T-helper 17 cell (primary cell): ENCODE results near the gene PCCB. TPM values are rescaled to one million over a fixed set of nuclear protein-coding genes. Genes with fewer than 3 reads are reported as not detected.
"Not testable (repeated sequence)": the region's sequence is repeated elsewhere in the genome, so short reads cannot be mapped to it uniquely, and the experiment has no call there.

Source experiments
- ATAC-seq: fragments of 150-1000 bp; cut with Tn5 transposase; 2 replicates; pipeline ENCODE4 v1.10.0; 2021; ENCODE audit warnings: mild to moderate bottlenecking, moderate library complexity
- DNase-seq, 3 donors: peaks; one replicate each; pipeline versions ENCODE4 v3.0.0 to v3.0.0-alpha.2; 2020 to 2021
- H3K9me3 ChIP-seq: one replicate; pipeline ENCODE4 v1.7.0; 2013; ENCODE audit warnings: low read length, mild to moderate bottlenecking; ENCODE audit not compliant: control insufficient read depth, poor library complexity, severe bottlenecking
- H3K27ac Mint-ChIP-seq: one replicate; pipeline ENCODE4 v1.8.0; 2022; ENCODE audit warnings: mild to moderate bottlenecking, moderate library complexity, mixed read lengths
- H3K27me3 Mint-ChIP-seq: one replicate; pipeline ENCODE4 v1.8.0; 2022; ENCODE audit warnings: mixed read lengths
- H3K36me3 Mint-ChIP-seq: one replicate; pipeline ENCODE4 v1.8.0; 2022; ENCODE audit warnings: low read depth, mixed read lengths
- H3K4me1 Mint-ChIP-seq: one replicate; pipeline ENCODE4 v1.8.0; 2022; ENCODE audit warnings: mild to moderate bottlenecking, mixed read lengths
- H3K4me3 Mint-ChIP-seq: one replicate; pipeline ENCODE4 v1.8.0; 2022; ENCODE audit warnings: mild to moderate bottlenecking, moderate library complexity, mixed read lengths
- total RNA-seq, 4 donors: library from RNA in 2 of 4; stranded (reverse) in 2 of 4; gene quantifications; one replicate each; pipeline ENCODE4 v1.2.3 and lab custom pipeline; 2022 to 2026

PCCB gene
- total RNA-seq (10 to 100 TPM; 13.0 to 13.3 TPM), total RNA-seq (lab: John Stamatoyannopoulos, UW) (13.6 to 19.1 reads per million in 2 donors)

DNA sequence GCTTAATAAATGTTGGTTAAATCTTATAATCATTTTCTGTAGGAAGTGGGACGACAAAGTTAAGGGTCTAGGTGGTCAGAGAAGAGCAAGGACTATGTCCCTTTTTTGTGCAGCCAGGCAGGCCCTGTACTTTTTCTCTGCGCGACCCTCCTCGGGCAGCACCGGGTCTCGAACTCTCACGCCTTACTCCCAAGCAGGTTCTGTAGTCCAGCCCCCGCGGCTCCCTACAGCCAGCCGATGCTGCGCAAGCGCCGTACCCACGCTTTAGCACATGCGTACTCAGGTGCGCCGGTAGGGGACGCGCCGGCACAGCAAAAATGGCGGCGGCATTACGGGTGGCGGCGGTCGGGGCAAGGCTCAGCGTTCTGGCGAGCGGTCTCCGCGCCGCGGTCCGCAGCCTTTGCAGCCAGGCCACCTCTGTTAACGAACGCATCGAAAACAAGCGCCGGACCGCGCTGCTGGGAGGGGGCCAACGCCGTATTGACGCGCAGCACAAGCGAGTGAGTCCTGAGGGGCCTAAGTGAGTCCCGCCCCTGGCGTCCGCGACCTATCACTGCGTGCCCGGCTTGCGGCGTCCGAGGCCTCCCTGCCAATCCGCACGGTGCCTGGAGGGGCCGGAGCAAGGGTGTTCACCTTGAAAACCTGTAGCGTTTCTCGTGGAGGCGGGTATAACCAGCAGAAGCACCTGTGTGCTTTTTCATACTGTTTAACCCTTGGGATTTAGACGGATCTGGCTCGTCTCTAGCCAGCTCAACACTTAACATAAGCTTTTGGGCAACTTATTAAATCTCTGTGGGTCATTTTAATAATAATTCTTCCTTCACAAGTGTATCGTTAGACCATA is at the start of gene PCCB:
PCCB (plus strand) TSS at position 282 of the 844 bp plus-strand sequence; CDS start at position 318, 36 bp downstream.
- H3K9me3 ChIP-seq: no peaks in the 10 kb centered on the region
- Mint-ChIP-seq H3K27ac (peak within 1 kb of the TSS; percentile 96), H3K36me3 (peaks cover 2% of the 10 kb centered on the region), H3K4me3 (peak within 1 kb of the TSS; percentile 88), H3K4me1 (peaks cover 17% of the 10 kb centered on the region), H3K27me3 (no peaks in the 10 kb centered on the region)
- peak; percentile 85 for DNase-seq
- ATAC-seq: peak; percentile 98

- no peak for DNase-seq
- H3K9me3 ChIP-seq: no peaks in the 10 kb centered on the region
- Mint-ChIP-seq H3K36me3 (peaks cover 7% of the 10 kb centered on the region), H3K4me3 (no peak overlapping the region), H3K27ac (peak overlapping the region; percentile 79), H3K4me1 (no peaks in the 10 kb centered on the region), H3K27me3 (peaks cover 38% of the 10 kb centered on the region)
- ATAC-seq: no peak
Observed at GRCh38 chr3:136207489-136208115, 42.5 kb upstream of the PCCB start.

DNA sequence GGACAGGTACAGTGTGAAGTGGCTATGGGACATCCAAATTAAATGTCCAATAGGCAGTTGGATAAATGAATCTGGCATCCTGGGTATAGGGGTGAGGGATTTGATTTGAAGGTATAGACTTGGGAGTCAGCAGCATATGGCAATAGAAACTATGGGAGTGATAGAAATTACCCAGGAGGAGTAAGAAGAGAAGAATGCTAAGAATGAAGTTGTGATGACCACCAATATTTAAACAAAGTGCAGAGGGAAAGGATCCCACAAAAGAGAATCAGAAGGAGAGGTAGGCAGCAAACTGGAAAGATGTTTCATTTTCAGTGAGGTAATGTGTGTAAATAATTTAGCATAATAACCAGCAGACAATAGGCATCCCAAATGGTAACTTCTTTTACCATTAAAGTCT is 40.2 kb upstream of the PCCB start:
- H3K27me3 Mint-ChIP-seq: peaks cover 38% of the 10 kb centered on the region
- no peak for DNase-seq

GRCh38 chr3:136211547-136211946 is 38.6 kb upstream of the PCCB start:
- no peaks in the 10 kb centered on the region for H3K9me3 ChIP-seq
- ATAC-seq (no peak), DNase-seq (no peak)
- Mint-ChIP-seq H3K4me3 (no peak overlapping the region), H3K36me3 (peaks cover 5% of the 10 kb centered on the region), H3K27me3 (peaks cover 28% of the 10 kb centered on the region), H3K27ac (no peak overlapping the region), H3K4me1 (no peaks in the 10 kb centered on the region)

More for the DNA sequence above, 40.2 kb upstream of the PCCB start:
- H3K9me3 ChIP-seq: no peaks in the 10 kb centered on the region
- no peak overlapping the region for H3K4me3 Mint-ChIP-seq
- H3K27ac Mint-ChIP-seq: no peak overlapping the region
- no peaks in the 10 kb centered on the region for H3K4me1 Mint-ChIP-seq
- peaks cover 7% of the 10 kb centered on the region for H3K36me3 Mint-ChIP-seq
- ATAC-seq: no peak

GRCh38 chr3:136222746-136223145 is 27.4 kb upstream of the PCCB start:
- H3K4me3 Mint-ChIP-seq, H3K27me3 Mint-ChIP-seq, H3K4me1 Mint-ChIP-seq, ATAC-seq, DNase-seq, H3K9me3 ChIP-seq, H3K27ac Mint-ChIP-seq, H3K36me3 Mint-ChIP-seq: not testable (repeated sequence)

- Mint-ChIP-seq H3K27ac (no peak overlapping the region), H3K27me3 (peaks cover 17% of the 10 kb centered on the region), H3K4me1 (no peaks in the 10 kb centered on the region), H3K36me3 (peaks cover 2% of the 10 kb centered on the region), H3K4me3 (no peak overlapping the region)
- DNase-seq (no peak), ATAC-seq (no peak)
- no peaks in the 10 kb centered on the region for H3K9me3 ChIP-seq
Observed at GRCh38 chr3:136232413-136232812, 17.7 kb upstream of the PCCB start.

- Mint-ChIP-seq H3K27ac (no peak overlapping the region), H3K4me1 (no peaks in the 10 kb centered on the region), H3K4me3 (no peak overlapping the region), H3K27me3 (peaks cover 30% of the 10 kb centered on the region), H3K36me3 (peaks cover 2% of the 10 kb centered on the region)
- no peak for DNase-seq
- no peak for ATAC-seq
- H3K9me3 ChIP-seq: no peaks in the 10 kb centered on the region
Observed at GRCh38 chr3:136235545-136235944, 14.6 kb upstream of the PCCB start.

DNA sequence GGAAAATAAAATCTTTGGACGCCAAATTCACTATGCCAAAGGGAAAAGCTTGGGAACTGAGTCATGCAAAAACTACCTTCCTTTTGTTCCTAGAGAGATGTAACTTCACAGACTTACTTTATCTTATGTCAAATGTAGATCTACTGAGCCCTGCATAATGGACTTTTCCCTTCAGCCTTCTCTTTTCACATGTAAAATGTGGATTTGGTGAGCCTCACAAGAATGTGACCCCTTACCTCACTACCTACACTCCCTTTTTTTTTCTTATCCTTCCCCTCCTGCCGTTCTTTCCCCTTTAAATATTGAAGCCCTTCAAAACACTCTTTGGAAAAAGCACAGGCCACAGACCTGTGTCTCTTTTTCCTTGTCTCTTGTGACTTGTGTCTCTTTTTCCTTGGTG is 14.0 kb upstream of the PCCB start:
- H3K9me3 ChIP-seq: no peaks in the 10 kb centered on the region
- peaks cover 2% of the 10 kb centered on the region for H3K36me3 Mint-ChIP-seq
- no peak overlapping the region for H3K4me3 Mint-ChIP-seq
- H3K27me3 Mint-ChIP-seq: peaks cover 36% of the 10 kb centered on the region
- DNase-seq: no peak
- no peaks in the 10 kb centered on the region for H3K4me1 Mint-ChIP-seq
- ATAC-seq: no peak
- no peak overlapping the region for H3K27ac Mint-ChIP-seq

- Mint-ChIP-seq H3K36me3 (peaks cover 2% of the 10 kb centered on the region), H3K4me1 (no peaks in the 10 kb centered on the region), H3K27ac (no peak overlapping the region), H3K27me3 (peaks cover 36% of the 10 kb centered on the region), H3K4me3 (no peak overlapping the region)
- no peak for DNase-seq
- no peaks in the 10 kb centered on the region for H3K9me3 ChIP-seq
- ATAC-seq: no peak
Observed at GRCh38 chr3:136237103-136237502, 13.0 kb upstream of the PCCB start.

DNA sequence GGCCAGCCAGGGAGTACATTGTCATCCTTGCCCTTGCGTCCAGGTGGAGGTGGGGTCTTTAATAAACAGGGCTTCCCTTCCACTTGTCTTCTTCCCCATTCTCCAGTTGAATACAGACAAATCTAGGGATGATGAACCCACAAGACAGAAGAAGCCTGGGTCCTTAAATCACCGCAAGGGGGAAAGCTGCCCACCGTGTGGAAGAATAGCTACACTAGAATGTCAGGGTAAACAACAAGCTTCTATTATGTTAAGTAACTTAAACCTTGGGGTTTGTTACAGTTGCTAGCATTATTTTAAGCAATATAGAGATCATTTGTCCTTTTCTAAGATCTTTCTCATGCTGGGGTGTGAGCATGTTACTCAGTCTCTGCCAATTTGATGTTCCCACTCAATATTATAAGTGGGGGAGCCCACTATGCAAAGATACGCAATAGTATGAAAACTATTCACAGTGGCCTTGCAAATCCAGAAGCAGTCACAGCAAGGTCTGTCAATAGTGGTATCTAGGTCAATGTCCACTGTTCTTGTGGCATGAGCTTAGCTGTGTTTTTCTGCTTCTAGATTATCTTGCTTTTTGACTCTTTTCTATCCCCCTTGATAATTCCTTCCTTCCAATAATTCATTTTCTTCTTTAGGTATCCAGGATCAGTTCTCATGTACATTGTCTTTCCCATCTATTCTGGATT is 12.0 kb upstream of the PCCB start:
- H3K9me3 ChIP-seq: no peaks in the 10 kb centered on the region
- Mint-ChIP-seq H3K4me3 (no peak overlapping the region), H3K27me3 (peaks cover 36% of the 10 kb centered on the region), H3K27ac (no peak overlapping the region), H3K4me1 (peaks cover under 1% of the 10 kb centered on the region), H3K36me3 (peaks cover 2% of the 10 kb centered on the region)
- no peak for ATAC-seq
- DNase-seq: no peak

- Mint-ChIP-seq H3K27ac (no peak overlapping the region), H3K4me3 (no peak overlapping the region), H3K36me3 (peaks cover 2% of the 10 kb centered on the region), H3K27me3 (peaks cover 38% of the 10 kb centered on the region), H3K4me1 (peaks cover 4% of the 10 kb centered on the region)
- DNase-seq (no peak), ATAC-seq (no peak)
- H3K9me3 ChIP-seq: no peaks in the 10 kb centered on the region
Observed at GRCh38 chr3:136239094-136239493, 11.0 kb upstream of the PCCB start.

- H3K9me3 ChIP-seq: no peaks in the 10 kb centered on the region
- Mint-ChIP-seq H3K4me3 (no peak overlapping the region), H3K4me1 (peaks cover 10% of the 10 kb centered on the region), H3K27me3 (peaks cover 9% of the 10 kb centered on the region), H3K36me3 (peaks cover 2% of the 10 kb centered on the region), H3K27ac (no peak overlapping the region)
- DNase-seq (no peak), ATAC-seq (no peak)
Observed at GRCh38 chr3:136245691-136246090, 4.4 kb upstream of the PCCB start.

GRCh38 chr3:136247436-136247835 is 2.7 kb upstream of the PCCB start:
- no peak for ATAC-seq
- Mint-ChIP-seq H3K4me3 (no peak overlapping the region), H3K4me1 (peaks cover 22% of the 10 kb centered on the region), H3K27me3 (peaks cover 4% of the 10 kb centered on the region), H3K27ac (no peak overlapping the region), H3K36me3 (peaks cover 2% of the 10 kb centered on the region)
- H3K9me3 ChIP-seq: no peaks in the 10 kb centered on the region
- no peak for DNase-seq
